OCI-LY7 (cell line): ENCODE data around the gene CTSC. TPM values are rescaled to one million over a fixed set of nuclear protein-coding genes. Genes with fewer than 3 reads are reported as not detected.

Source experiments
- BruUV-seq: library from RNA; stranded (reverse); fragments of 400-500 nt; replicated peaks from 2 replicates; lab custom pipeline; 2021; lab: Mats Ljungman, UMichigan
- CTCF ChIA-PET: fragments of 300-600 bp; sonication (Branson Sonifier 250); formaldehyde crosslinking; loops from one replicate; lab custom pipeline; 2022; ENCODE audit warnings: antibody characterized with exemption; ENCODE audit not compliant: unreplicated experiment; lab: Charles Lee
- POLR2A ChIA-PET: fragments of 300-600 bp; sonication (Branson Sonifier 250); formaldehyde crosslinking; loops from one replicate; lab custom pipeline; 2022; ENCODE audit warnings: antibody characterized with exemption; lab: Charles Lee
- DNase-seq: peaks from one replicate; pipeline ENCODE4 v3.0.0-alpha.2; 2015; ENCODE audit warnings: low spot score
- H2AFZ ChIP-seq: fragments of 200-600 bp; sonication (generic), shearing (Covaris generic); 2 replicates; pipeline ENCODE4 v1.6.1; 2014; ENCODE audit warnings: mild to moderate bottlenecking, antibody characterized with exemption, low read length, moderate library complexity
- H3K27ac ChIP-seq: fragments of 200-600 bp; sonication (generic); 2 replicates; pipeline ENCODE4 v1.5.1; 2014; ENCODE audit warnings: mixed run types, low read depth, mild to moderate bottlenecking, moderate library complexity, low read length, inconsistent platforms; ENCODE audit not compliant: poor library complexity, severe bottlenecking
- H3K36me3 ChIP-seq: fragments of 200-600 bp; sonication (generic); 2 replicates; pipeline ENCODE4 v1.6.1; 2014; ENCODE audit warnings: mild to moderate bottlenecking, antibody characterized with exemption, low read length, moderate library complexity, mixed read lengths; ENCODE audit not compliant: insufficient read depth
- H3K4me1 ChIP-seq: fragments of 200-600 bp; sonication (generic); 2 replicates; pipeline ENCODE4 v1.5.1; 2014; ENCODE audit warnings: mild to moderate bottlenecking, low read length; ENCODE audit not compliant: insufficient read depth, poor library complexity, severe bottlenecking
- H3K4me2 ChIP-seq: fragments of 200-600 bp; sonication (generic); 2 replicates; pipeline ENCODE4 v1.6.1; 2014; ENCODE audit warnings: mild to moderate bottlenecking, low read length
- H3K4me3 ChIP-seq: fragments of 200-600 bp; sonication (generic); 2 replicates; pipeline ENCODE4 v1.5.1; 2014; ENCODE audit warnings: mild to moderate bottlenecking, low read depth, low read length; ENCODE audit not compliant: poor library complexity, severe bottlenecking
- H3K79me2 ChIP-seq: fragments of 200-600 bp; sonication (generic); 2 replicates; pipeline ENCODE4 v1.6.1; 2016; ENCODE audit warnings: low read depth, mild to moderate bottlenecking, low read length, moderate library complexity, mixed read lengths; ENCODE audit not compliant: insufficient read depth
- H3K9me2 ChIP-seq: fragments of 200-600 bp; sonication (generic); 2 replicates; pipeline ENCODE4 v1.6.1; 2016; ENCODE audit warnings: mild to moderate bottlenecking, low read length, mixed read lengths; ENCODE audit not compliant: insufficient read depth
- H3K9me3 ChIP-seq: fragments of 200-600 bp; sonication (generic); 2 replicates; pipeline ENCODE4 v1.6.1; 2014; ENCODE audit warnings: mild to moderate bottlenecking, mixed run types, low read length, mixed read lengths
- H4K20me1 ChIP-seq: fragments of 200-600 bp; sonication (generic); 2 replicates; pipeline ENCODE4 v1.6.1; 2014; ENCODE audit warnings: mild to moderate bottlenecking, antibody characterized with exemption, low read length, moderate library complexity, mixed read lengths; ENCODE audit not compliant: insufficient read depth
- CTCF ChIP-seq: fragments of 200-600 bp; sonication (generic); conservative IDR thresholded peaks from 2 replicates; pipeline ENCODE4 v1.5.1; 2014; ENCODE audit warnings: mild to moderate bottlenecking, antibody characterized with exemption, low read length, moderate library complexity, mixed read lengths
- EZH2phosphoT487 ChIP-seq: fragments of 200-600 bp; sonication (generic); IDR thresholded peaks from 2 replicates; pipeline ENCODE4 v1.6.1; 2018; ENCODE audit warnings: low read depth, borderline replicate concordance, mild to moderate bottlenecking, mixed run types, antibody characterized with exemption, low read length, moderate library complexity, mixed read lengths
- intact Hi-C: fragments of 100-400 bp; cut with micrococcal nuclease; formaldehyde crosslinking; loops from one replicate; pipeline ENCODE4 v1.10.0; 2022; ENCODE audit not compliant: unreplicated experiment
- total RNA-seq, 2 experiments: library from RNA; depleted of rRNA in 1 of 2; stranded (reverse); fragments of >200 nt in 1 of 2; shearing (Covaris generic) in 1 of 2; gene quantifications; 2 replicates each; pipeline ENCODE4 v1.2.3, GENCODE V29; 2014 to 2022

Gene CTSC
- total RNA-seq, 2 experiments from 2014 or later, result 60.5 to 90.3 TPM

- Histone ChIP-seq H3K4me2 (no peak overlapping the region), H3K9me2 (no peaks in the 10 kb centered on the region), H3K4me1 (no peaks in the 10 kb centered on the region), H3K36me3 (no peaks in the 10 kb centered on the region), H4K20me1 (no peaks in the 10 kb centered on the region), H3K9me3 (no peaks in the 10 kb centered on the region), H3K4me3 (no peak overlapping the region), H3K27ac (no peak overlapping the region), H3K79me2 (no peaks in the 10 kb centered on the region), H2AFZ (no peak overlapping the region)
- BruUV-seq, result no TSS peak
- intact Hi-C loops, result no loop called here
- POLR2A ChIA-PET, result interaction anchor here (0.6 kb wide), 1 partner anchor 269 kb away, joined by 3 read pairs; no protein-coding TSS in a partner anchor
- CTCF ChIA-PET, result no interaction called here
- TF ChIP-seq CTCF (no peak), EZH2phosphoT487 (no peak)
- DNase-seq, result no peak
Observed at GRCh38 chr11:88375927-88376470, 38.5 kb upstream of the CTSC start.

- ChIA-PET POLR2A (interaction anchor here (0.7 kb wide), 1 partner anchor 1025 kb away, joined by 3 read pairs; no protein-coding TSS in a partner anchor), CTCF (no interaction called here)
Observed at GRCh38 chr11:88370782-88371181, 33.2 kb upstream of the CTSC start.

More at GRCh38 chr11:88370782-88371181, 33.2 kb upstream of the CTSC start:
- no peaks in the 10 kb centered on the region for H3K4me1 ChIP-seq
- TF ChIP-seq EZH2phosphoT487 (no peak), CTCF (no peak)
- H3K4me3 ChIP-seq, result no peak overlapping the region
- DNase-seq, result no peak
- no peaks in the 10 kb centered on the region for H3K9me3 ChIP-seq
- intact Hi-C loops, result no loop called here
- no peak overlapping the region for H3K27ac ChIP-seq
- H3K79me2 ChIP-seq, result no peaks in the 10 kb centered on the region
- no peaks in the 10 kb centered on the region for H3K9me2 ChIP-seq
- H3K36me3 ChIP-seq, result no peaks in the 10 kb centered on the region
- H2AFZ ChIP-seq, result no peak overlapping the region
- H4K20me1 ChIP-seq, result no peaks in the 10 kb centered on the region
- no TSS peak for BruUV-seq
- no peak overlapping the region for H3K4me2 ChIP-seq
